ENCODE measurements around the gene HVCN1.

DNA sequence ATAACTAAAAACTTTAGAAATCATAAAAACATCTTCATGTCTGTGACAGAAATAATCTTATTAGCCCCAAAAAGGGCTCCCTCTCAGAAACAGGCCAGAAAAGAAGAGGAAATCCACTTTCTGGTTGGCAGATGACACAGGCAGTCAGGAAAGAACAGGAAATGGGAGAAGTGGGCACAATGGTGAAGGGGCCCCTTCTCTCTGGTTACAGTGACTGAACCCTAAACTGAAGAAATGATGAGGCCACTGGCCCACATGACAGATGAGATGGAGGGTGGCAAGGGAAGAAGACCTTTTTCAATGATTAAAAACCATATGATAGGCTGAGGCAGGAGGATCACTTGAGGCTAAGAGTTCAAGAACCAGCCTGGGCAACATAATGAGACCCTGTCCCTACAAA, 53.9 kb downstream of the HVCN1 start:
- TF ChIP-seq TAF1 (IDR thresholded peaks at IDR 0.05; ENCODE audit: borderline replicate concordance, low read depth, low read length) (no peak), POLR2A (IDR thresholded peaks at IDR 0.05; ENCODE audit: low read depth, low read length) (no peak)

All from GM12892 (cell line).